NOMO-1 treated with DMSO at 0.1 percent for 48 hours (cell line): ENCODE measurements around the gene TMEM87B.

Experiments
- DNase-seq: peaks from one replicate; lab custom pipeline; 2025; ENCODE audit not compliant: unreplicated experiment; lab: John Stamatoyannopoulos, UW

TMEM87B gene

GRCh38 chr2:112149194-112149593, 94.1 kb downstream of the TMEM87B start:
- no peak for DNase-seq

- no peak for DNase-seq
Observed at GRCh38 chr2:112149866-112150435, 94.9 kb downstream of the TMEM87B start.

GRCh38 chr2:112150447-112150846, 95.4 kb downstream of the TMEM87B start:
- DNase-seq: no peak

GRCh38 chr2:112150851-112151250, 95.8 kb downstream of the TMEM87B start:
- no peak for DNase-seq

DNA sequence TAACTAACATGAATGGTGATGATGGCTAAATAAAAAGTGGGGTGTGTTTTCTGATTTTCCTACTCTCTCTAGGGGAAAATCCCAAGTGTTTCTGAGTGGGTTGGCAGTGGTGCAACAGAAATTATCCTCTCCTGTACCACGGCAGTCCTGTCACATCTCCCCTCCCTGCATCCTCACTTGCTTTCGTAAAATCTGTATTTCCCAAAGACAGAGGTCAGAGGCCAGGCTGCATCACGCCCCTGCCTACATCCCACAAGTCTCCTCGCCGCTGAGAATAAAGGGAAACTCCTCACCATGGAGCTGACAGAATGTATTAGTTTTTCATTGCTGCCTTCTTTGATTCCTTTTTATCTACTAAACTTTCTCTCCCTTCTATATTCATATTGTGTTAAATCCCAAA, 96.2 kb downstream of the TMEM87B start:
- no peak for DNase-seq

DNA sequence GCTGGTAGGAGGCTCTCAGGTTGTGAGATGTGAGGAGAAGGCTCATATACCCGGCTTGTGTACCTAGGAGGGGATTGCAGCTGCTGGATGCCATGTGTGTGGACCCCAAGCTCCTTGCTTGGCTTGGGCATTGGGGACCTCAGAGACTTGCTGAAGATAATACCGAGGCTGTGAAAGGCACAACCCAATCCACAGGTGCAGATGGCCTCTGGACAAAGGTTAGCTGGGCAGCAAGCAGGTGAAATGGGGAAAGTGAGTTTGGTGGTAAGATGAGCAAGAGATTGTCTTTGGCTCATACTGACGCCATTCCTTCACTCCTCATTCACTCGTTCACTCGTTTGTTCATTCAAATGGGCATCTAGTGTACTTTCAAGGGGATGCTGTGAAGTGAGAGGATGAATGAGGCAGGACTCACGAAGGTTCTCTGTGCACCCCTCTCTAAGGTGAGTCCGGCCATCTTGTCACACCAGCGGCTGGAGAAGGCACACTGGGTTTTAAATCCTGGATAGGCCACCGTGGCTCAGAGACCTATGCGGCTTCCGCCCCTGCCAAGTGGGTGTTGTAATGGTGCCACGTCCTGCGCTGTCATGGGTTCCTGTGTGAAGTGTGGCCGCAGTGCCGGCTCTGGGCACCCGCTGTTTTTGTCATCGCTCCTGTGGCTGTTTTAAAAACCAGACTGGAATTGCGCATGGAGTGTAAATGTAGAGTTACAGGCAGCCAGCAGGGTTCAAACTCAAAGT, 96.8 kb downstream of the TMEM87B start:
- no peak for DNase-seq

DNA sequence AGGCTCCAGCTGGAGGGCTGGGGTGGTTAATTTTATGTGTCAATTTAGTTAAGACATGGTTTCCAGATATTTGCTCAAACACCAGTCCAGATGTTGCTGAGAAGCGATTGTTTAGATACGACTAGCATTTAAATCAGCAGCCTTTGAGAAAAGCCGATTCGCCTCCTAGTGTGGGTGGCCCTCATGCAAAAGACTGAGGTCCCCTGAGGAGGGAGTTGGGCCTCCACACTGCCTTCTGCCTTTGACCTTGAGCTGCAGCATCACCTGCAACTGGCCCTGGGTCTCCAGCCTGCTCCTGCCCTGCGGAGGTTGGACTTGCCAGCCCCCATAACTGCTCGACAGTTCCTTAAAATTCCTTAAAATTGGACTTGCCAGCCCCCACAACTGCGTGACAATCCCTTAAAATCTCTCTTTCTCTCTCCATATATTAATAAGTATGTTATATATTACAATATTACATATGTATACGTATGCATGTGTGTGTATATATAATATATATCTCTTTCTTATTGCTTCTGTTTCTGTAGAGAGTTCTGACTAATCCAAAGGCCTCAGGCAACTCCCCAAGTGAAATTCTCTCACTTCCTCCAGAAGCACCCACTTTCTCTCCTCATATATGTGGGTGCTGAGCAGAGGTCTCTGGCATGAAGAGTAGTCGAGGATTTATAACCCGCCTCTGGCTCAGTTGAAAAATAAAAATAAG, 97.6 kb downstream of the TMEM87B start:
- no peak for DNase-seq

GRCh38 chr2:112153179-112153490, 98.1 kb downstream of the TMEM87B start:
- DNase-seq: no peak

GRCh38 chr2:112153501-112153900, 98.4 kb downstream of the TMEM87B start:
- DNase-seq: no peak

DNA sequence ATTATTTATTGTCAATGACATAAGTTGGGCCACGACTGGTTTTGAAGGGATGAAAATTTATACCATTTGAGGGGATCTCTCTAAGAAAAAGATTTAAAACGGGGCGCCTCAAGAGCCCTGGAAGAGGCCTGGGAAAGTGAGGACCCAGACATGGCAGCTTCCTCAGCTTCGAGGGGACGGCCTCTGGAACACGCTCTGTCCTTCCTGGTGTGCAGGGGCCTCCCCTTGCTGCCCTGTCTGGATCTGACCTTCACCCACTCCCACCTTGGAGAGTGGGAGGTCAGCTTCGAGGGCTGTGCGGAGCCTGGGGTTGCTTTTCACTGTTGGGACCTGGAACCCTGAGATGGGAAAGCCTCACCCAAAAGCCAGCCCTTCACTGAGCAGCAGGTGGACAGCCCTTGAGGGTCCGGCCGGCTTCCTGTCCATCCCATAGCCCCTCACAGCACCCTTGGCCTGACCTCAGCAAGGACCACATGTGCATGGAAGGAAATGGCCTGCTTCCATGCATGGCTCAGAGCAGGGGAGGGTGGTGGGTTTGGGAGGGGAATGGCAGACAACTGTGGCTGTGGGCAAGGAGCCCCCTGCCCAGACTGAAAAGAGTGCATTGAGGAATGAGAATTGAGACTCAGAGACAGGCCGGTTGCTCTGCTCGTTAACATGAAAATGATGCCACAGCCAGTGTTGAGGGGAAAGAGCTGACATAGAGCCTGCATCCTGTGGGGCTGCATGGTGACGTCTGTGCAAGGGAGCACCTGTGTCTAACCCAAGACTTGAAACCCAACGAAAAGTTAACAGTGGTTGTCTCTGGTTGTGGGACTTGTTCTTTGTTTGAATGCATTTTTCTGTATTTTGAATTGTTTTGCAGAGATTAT, 99.4 kb downstream of the TMEM87B start:
- DNase-seq: no peak

GRCh38 chr2:112155331-112156151, 100.5 kb downstream of the TMEM87B start:
- no peak for DNase-seq

DNA sequence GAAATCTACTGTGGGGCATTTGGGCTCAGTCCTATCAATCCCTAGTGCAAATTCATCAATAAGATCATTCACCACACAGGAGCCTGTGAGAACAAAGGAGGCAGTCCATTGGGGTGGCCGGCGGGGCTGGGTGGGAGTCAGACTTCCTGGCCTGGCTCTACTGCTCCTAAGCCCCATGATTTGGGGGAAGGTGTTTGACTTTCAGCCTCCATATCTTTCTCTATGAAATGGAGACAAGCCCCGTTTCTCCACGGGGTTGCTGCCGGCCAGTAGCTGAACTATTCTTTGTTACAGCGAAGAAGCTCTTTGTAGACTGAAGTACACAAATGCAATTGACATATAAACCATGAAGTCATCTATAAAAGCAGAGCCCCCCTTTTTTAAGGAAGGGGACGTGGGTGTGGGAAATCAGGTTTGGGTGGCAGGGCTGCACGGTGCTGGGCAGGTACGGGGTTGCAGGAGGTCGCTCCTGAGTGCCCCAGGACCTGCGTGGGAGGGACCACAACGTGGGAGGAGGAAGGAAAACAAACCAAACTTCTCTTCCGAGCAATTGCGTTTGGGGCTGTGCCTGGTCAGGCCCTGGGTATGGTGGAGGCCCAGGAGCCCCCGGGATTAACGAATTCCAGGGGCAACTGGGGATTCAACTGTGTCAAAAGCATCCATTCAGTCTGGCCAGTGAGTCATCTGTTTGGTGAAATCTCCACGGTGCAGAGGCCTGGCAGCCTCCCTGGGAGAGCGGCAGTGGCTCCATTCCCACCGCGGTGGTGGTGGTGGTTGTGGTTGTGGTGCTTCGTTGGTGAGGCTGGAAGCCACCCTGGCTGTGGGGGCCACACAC, 101.3 kb downstream of the TMEM87B start:
- DNase-seq: no peak

DNA sequence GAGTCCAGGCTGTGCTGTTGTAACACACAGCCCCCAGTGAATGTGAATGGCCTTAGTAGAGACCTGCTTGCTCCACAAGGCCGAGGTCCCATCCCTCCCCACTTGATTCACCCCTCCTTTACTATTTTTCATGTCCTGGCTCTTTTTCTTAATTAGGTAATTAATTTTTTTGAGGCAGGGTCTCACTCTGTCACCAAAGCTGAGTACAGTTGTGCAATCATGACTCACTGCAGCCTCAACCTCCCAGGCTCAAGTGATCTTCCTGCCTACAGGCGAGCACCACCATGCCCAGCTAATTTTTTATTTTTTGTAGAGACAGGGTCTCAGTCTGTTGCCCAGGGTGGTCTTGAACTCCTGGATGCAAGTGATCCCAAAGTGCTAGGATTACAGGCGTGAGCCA, 102.4 kb downstream of the TMEM87B start:
- DNase-seq: no peak

DNA sequence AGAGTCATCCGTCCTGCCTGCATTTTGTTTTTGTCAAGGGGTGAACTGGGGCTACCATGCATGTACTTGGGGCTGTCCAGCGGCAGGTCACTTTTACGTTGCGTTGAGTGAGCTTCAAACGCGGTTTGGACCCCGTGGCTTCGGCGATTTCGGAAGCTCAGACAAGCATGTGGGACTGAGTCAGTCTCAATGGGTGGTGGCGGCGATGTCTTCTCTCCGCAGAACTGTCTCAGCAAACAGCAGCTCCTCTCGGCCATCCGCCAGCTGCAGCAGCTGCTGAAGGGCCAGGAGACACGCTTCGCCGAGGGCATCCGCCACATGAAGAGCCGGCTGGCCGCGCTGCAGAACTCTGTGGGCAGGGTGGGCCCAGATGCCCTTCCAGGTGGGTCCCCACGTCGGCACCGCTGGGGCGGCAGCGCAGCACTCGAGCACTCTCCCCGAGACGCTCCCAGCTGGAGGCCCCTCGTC, 104.4 kb downstream of the TMEM87B start:
- DNase-seq: no peak

GRCh38 chr2:112160283-112161250, 105.5 kb downstream of the TMEM87B start:
- DNase-seq: no peak

GRCh38 chr2:112161431-112162145, 106.5 kb downstream of the TMEM87B start:
- no peak for DNase-seq

DNA sequence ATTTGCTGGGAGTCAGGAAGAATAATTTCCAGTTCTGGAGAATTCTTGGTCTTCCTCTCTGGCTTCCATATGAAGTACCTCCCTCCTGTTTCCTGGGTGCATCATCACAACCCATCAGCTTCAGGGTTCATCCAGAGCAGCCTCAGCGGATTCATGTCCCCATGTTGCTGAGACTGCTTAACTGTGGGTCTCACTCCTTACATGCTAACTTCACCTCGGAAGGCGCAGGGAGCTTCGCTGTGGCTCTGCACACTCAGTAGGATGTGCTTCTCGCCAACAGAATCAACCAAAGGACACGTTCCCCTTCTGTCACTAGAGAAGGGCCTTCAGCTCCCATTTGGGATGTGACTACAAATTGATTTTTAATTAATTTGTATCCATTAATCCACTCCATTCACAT, 107.3 kb downstream of the TMEM87B start:
- DNase-seq: no peak

DNA sequence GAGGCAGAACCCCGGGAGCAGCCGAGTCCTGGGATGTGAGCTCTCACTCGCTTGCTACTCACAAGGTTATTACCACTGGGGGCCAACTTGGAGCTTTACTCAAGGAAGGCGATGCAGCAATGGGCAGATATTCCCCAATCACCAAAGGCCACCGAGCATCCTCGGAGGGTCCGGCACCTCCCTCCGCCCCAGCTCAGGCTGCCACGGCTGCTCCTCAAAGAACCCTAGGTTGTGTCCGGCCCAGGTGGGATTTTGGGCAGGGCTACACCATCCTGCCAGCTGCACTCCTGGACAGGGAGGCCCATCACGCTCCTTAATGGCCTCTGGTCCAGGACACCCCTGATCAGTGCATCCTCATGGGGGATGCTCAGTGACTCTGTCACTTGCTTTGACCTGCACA, 107.9 kb downstream of the TMEM87B start:
- DNase-seq: no peak
